D341Med (cell line): ENCODE data around the gene PRR22.

ENCODE experiments used
- DNase-seq: peaks from one replicate; pipeline ENCODE4 v3.0.0; 2012; ENCODE audit warnings: low spot score

The PRR22 gene

GRCh38 chr19:5784581-5785147 lies at the start of gene PRR22:
TSS of gene PRR22 (minus strand) at chr19:5784746. CDS start at chr19:5784660, 86 bp downstream.
- DNase-seq: no peak

- no peak for DNase-seq
These were observed 48.1 kb upstream of the PRR22 start for GRCh38 chr19:5832527-5833216.

GRCh38 chr19:5832061-5832460 lies 47.5 kb upstream of the PRR22 start:
- DNase-seq: no peak

DNA sequence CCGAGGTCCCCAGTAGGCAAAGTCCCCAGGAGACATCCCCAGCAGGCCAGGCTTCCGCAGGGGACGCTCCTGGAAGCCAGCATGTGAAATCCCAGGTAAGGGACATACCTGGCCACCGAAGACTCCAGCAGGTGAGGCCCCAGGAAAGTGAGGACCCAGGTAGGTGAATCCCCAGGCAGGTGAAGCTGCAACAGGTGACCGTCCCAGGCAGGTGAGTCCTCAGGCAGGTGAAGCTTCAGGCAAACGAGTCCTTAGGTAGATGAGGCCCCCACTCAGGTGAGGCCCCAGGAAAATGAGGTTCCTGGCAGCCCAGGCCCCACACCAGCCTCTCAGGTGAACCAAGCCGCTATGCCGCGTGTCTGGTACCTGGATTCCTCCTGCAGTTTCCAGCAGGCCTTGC lies 46.6 kb upstream of the PRR22 start:
- DNase-seq: no peak

DNA sequence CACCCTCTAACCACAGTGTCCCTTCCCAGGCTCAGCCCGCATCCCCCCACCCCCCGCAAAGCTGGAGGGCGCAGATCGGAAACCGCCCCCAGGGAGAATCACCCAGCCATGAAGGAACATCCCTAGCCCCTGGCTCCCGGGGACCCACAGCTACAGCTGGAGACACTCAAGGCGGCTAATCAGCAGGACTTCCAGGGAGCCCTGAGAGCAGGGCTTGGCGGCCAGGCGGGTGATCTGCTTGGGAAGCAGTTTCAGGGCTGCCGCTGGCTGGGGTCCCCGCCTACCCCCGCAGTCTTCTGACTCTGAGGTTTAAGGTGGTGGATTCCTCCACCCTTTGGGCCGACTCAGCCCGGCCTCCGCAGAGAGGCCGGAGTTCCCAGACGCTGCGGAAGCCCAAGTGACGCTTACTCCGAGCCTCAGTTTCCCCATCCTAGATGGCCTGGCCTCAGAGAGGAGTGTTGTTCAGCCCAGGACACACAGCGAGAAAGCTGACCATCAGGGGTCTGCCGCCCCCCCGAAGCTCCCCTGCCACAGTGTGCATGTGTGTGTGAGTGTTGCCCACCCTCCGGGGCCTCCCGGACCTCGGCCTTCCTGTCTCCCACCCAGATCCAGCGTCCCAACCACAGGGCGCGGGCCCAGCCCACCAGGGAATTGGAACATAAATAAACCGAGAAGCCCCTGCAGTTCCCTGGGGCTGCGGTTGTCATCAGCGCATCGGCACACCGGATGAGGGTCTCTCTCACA lies 45.2 kb upstream of the PRR22 start:
- no peak for DNase-seq

- peak; percentile 82 for DNase-seq
These were observed 44.4 kb upstream of the PRR22 start for GRCh38 chr19:5828661-5829566.

DNA sequence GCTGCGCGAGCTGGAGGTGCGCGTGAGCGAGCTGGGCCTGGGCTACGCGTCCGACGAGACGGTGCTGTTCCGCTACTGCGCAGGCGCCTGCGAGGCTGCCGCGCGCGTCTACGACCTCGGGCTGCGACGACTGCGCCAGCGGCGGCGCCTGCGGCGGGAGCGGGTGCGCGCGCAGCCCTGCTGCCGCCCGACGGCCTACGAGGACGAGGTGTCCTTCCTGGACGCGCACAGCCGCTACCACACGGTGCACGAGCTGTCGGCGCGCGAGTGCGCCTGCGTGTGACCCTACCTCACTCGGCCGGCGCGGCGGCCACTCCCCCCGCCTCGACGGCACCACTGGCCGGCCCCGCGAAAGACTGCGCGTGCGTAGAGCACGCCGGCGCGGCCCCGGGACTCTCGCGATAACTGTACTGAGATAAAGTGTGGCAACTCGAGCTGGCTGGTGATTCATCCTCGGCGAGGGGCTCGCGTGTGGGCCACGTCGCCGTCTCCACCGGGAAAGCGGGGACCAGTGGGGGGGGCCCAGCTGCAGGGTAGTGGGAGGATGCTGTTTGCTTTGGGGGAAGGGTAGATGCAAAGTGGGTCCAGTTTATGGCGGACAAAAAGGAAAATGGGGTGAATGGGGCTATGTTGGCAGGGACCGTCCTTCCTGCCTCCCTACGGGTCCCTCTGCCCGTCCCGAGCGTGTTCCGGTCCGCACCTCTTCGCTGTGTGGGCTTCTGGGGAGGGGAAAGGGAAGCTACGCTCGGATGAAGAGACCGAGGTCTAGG lies 43.5 kb upstream of the PRR22 start:
- DNase-seq: peak; percentile 99

- DNase-seq: no peak
These were observed 42.9 kb upstream of the PRR22 start for GRCh38 chr19:5827342-5827890.

- peak; percentile 80 for DNase-seq
These were observed 42.2 kb upstream of the PRR22 start for GRCh38 chr19:5826531-5827341.

- no peak for DNase-seq
These were observed 40.6 kb upstream of the PRR22 start for GRCh38 chr19:5825178-5825577.

DNA sequence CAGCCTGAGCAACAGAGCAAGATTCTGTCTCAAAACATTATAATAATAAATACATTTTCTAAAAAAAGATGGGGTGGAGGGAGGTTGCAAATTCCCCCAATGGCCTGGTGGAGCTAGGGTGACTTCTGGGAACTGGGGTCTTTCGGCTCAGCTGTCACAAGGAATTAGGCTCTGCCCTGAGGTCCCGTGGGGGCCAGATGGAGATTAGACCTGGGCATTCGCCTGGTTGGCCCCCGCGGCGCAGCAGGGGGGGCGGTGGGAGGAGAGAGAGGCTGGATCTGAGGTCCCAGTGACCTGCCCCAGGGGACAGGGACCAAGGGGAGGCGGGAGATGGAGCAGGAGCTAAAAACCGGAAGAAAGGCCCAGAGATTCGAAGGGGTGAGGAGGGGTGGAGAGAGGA lies 40.2 kb upstream of the PRR22 start:
- DNase-seq: peak; percentile 69

GRCh38 chr19:5823579-5824281 lies 39.2 kb upstream of the PRR22 start:
- peak; percentile 65 for DNase-seq

DNA sequence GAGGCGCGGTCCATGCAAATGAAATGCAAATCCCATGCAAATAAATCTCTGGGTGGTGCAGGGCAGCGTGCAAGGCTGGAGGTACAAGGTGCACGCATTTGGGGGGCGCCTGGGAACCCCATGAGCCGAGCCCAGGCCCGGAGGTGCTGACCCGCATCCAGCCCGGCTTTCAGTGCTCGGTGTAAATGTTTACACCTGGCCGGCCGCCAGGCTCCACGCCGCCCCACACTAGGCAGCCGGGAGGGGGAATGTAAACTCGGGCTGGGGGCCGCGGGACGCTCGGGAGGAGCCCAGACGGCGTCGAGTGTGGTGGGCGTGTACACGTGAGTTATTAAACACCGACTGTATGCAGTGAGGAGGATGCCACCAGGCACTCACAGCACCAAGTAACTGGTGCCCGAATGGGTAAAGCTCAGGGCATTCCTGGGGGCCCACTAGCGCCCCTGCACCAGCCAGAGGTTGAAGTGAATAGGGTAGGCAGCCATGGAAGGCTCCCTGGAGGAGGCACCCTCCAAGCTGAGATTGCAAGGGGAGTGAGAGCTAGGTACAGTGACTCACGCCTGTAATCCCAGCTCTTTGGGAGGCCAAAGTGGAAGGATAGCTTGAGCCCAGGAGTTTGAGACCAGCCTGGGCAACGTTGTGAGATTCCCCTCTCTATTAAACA lies 37.8 kb upstream of the PRR22 start:
- no peak for DNase-seq

GRCh38 chr19:5821521-5822180 lies 37.1 kb upstream of the PRR22 start:
- DNase-seq: no peak

- no peak for DNase-seq
These were observed 36.2 kb upstream of the PRR22 start for GRCh38 chr19:5820785-5821184.

DNA sequence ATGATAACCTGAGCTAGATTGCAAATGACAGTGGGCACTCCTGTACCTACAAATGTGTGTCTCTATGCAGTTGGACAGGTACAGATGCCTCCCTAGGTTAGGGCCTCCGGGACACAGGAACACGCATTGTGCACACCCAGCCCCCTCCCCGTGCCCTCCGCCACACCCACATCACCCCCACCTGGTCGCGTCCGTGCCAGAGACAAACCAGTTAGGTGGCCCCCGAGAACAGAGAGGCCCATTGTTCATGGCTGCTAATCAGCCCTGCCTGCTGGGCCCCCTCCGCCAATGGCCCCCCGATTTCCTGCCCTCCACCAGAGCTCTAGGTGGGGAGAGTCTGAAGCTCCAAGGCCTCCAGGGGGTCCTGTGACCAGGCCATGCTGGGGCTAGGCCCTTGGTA lies 34.0 kb upstream of the PRR22 start:
- DNase-seq: no peak

- no peak for DNase-seq
These were observed 32.7 kb upstream of the PRR22 start for GRCh38 chr19:5817218-5817617.

- DNase-seq: no peak
These were observed 30.3 kb upstream of the PRR22 start for GRCh38 chr19:5814852-5815246.
